HG02798 (cell line): ENCODE measurements around the gene CNOT3.
"Not testable (repeated sequence)": the region's sequence is repeated elsewhere in the genome, so short reads cannot be mapped to it uniquely, and the experiment has no call there.

Experiments used
- ATAC-seq: cut with Tn5 transposase; IDR thresholded peaks from one replicate; pipeline ENCODE4 v1.9.1; 2021; ENCODE audit warnings: mild to moderate bottlenecking; ENCODE audit not compliant: unreplicated experiment, poor library complexity

CNOT3 gene

DNA sequence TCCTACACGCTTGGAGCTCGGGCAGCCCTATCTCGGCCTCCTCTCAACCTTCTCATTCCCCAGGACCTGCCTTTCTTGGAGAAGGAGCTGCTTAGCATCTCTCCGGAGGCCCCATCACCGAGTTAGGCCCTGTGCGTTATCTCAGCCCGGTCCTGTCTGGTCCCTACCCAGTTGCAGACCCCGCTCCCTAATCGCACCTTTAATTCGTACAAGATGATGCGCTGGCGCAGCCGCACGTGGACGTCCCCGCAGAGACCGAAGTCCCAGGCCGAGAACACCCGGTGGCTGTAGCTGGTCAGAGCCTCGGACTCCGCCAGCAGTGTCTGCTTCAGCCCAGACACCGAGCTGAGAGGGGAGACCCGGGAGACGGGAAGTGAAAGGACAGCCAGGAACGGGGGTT is 27.7 kb downstream of the CNOT3 start:
- ATAC-seq, result no peak

DNA sequence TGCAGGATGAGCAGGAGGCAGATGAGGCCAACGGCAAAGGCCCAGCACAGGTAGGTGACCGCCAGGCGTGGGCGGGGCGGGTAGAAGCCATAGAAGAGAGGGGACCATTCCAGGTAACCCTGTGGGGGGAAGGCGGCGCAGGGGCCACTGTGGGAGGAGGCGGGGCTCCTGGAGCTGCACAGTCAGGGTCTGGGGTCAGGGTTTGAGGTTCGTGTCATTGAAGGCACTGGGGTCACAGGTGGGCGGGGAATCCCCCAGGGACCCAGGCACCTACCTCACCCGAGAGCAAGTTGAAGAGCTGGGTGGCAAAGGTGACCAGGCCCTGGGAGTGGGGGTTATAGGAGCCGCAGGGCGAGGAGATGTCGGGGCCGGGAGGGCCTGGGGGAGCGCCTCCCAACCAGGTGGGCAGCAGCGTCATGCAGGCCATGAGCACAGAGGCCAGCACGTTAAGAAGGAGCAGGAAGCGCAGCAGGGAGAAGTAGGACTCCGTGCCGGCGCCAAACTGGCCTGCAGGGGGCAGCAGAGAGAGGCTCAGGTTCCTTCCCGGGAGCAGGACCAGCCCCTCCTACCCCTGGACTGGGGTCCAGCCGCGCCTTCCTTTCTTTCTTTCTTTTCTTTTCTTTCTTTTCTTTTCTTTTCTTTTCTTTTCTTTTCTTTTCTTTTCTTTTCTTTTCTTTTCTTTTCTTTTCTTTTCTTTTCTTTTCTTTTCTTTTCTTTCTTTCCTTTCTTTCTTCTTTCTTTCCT is 30.8 kb downstream of the CNOT3 start:
- ATAC-seq, result peak; percentile 69

DNA sequence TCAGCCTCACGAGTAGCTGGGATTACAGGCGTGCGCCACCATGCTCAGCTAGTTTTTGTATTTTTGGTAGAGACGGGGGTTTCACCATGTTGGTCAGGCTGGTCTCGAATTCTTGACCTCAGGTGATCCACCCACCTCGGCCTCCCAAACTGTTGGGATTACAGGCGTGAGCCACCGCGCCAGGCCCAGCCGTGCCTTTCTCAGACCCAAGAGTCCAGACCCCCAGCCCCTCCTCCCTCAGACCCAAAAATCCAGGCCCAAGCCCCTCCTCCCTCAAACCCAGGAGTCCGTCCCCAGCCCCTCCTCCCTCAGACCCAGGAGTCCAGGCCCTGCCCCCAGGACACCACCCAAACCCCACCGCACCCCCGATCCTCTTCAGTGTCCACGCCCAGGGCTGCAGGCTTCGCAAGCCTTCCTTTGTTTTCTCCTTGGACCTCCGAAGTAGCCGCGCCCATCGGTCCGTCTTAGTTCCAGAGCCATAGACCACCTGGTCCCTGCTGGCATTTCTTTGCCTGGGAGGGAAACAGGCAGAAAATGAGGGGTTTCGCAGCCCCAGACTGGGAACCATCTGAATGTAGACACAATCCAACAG is 31.7 kb downstream of the CNOT3 start:
- no peak for ATAC-seq

DNA sequence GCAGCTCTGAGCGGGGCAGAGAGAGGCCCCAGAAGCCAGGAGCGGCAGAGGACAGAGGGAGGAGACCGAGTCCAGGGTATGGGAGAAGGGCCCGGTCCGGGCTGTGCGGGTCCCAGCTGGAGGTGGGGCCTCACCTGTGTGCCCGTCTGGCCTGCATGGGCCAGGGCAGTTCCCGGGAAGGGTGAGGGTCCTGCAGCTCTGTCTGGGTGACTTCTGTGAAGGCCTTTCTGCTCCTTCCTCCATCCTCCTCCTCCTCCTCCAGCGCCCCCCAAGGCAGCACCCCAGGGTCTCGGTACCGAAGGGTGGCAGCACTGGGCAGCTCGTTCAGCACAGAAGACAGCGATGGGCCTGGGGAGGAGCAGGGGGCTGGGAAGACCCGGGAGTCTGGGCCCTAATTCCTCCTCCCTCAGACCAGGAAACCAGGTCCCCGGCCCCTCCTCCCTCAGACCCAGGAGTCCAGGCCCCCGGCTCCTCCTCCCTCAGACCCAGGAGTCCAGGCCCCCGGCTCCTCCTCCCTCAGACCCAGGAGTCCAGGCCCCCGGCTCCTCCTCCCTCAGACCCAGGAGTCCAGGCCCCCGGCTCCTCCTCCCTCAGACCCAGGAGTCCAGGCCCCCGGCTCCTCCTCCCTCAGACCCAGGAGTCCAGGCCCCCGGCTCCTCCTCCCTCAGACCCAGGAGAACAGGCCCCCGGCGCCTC is 34.3 kb downstream of the CNOT3 start:
- ATAC-seq, result not testable (repeated sequence)

DNA sequence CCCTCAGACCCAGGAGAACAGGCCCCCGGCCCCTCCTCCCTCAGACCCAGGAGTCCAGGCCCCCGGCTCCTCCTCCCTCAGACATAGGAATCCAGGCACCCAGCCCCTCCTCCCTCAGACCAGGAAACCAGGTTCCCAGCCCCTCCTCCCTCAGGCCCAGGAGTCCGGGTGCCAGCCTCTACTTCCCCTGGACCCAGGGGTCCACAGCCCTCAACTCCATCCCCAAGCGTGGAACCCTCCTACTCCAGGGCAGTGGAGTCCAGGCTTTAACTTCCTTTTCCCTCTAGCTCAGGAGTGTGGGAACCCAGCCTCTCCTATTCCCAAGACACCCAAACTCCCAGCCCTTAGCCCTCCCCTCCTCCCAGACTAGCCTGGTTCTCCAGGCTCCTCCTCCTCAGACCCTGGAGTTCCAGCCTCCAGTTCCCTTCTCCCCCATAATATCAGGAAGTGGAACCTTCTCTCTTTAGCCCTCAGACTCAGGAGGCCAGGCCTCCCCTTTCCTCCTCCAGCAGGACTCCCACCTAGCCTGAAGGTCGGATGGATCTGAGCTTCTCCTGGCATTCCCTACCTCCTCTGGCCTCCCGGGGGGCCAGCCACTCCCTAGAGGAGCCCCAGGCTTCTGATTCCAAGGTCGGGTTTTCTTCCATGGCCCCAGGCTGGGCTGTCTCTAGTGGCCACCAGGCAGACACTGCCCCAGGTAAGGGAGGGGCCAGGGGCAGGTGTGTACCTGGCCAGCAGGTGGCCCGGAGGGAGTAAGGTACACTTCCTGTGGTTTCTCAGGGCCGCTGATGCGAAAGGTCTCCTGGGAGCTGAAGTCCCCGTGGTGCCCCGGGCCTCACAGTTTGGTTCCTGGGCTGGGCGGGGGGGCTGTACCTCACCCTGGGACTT is 35.2 kb downstream of the CNOT3 start, which contains the start of gene TMC4:
TMC4 (minus strand) TSS at position 690 of the 888 bp plus-strand sequence; CDS start at position 647, 43 bp downstream.
- no peak for ATAC-seq

DNA sequence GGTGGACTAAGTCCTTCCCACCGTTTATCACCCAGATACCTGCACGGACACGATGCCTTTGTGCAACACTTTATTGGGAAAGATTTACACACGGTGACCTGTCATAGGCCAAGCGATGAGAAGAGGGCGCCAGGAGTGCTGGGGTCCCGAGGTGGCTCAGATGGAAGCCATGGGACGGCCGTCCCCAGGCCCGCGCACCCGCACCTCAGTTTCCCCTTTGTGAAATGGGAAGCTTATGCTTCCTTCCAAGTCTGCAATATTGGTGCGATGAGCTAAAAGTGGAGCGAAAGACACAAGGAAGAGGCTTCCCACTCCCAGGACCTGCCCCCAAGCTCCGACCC is 35.8 kb downstream of the CNOT3 start:
- ATAC-seq, result no peak

DNA sequence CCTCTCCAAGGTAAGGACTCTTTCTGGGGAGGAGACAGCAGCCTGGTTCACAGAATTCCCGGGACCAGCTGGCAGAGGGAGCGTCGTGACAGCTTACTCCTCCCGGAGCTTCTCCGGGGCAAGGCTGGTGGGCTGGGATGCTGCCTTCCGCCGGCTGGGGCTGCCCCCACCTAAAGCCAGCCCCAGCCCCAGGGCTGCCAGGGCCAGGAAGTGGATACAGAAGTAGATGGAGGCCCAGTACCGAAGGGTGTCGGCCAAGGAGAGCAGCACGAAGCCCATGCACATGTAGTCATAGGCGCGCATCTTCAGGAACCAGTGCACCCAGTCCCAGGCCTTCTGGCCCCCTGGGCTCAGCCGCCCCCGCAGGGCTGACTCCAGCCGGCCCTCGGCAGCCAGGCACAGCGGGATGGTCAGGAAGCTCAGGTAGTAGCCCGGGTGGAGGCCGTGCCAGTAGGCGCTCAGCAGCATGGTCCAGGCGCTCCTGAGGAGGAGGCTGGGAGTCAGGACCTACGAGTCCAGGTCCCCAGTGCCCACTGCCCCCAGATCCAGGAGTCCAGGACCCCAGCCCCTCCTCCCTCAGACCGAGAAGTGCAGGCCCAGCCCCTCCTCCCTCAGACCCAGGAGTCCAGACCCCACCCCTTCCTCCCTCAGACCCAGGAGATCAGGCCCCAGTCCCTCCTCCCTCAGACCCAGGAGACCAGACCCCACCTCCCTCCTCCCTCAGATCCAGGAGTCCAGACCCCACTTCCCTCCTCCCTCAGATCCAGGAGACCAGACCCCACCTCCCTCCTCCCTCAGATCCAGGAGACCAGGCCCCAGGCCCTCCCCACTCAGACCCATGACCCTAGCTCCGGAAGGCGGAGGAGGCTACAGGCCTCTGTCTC is 36.6 kb downstream of the CNOT3 start:
- no peak for ATAC-seq

DNA sequence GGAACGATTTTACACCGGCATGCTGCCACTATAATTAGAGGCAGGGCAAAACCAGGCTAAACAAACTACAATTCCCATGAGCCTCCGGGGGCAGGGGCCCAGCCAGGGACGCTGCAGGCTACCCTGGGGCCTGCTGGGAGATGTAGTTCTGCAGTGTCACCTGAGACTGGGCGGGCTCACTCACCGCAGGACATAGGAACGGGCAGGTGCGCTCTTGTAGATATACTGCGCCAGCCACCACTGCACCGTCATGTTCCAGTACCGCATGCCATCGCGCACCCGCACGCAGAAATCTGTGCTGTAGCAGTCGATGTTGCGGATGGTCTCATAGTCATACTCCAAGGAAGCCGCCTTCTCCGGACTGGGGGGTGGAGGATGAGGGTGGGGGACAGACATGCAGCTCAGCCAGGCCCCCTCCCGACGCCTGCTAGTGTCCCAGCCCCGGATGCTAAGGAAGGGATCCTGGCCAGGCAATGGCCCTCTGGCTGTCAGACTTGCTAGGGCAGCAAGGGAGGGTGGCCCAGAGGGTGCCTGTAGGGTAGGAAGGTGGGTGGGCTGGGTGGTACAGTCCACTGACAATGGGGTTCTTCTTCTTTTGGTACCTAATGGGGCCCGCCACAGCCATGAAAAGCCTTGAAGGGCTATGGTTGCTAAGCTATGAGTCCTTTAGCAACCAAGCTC is 41.2 kb downstream of the CNOT3 start:
- ATAC-seq, result no peak

DNA sequence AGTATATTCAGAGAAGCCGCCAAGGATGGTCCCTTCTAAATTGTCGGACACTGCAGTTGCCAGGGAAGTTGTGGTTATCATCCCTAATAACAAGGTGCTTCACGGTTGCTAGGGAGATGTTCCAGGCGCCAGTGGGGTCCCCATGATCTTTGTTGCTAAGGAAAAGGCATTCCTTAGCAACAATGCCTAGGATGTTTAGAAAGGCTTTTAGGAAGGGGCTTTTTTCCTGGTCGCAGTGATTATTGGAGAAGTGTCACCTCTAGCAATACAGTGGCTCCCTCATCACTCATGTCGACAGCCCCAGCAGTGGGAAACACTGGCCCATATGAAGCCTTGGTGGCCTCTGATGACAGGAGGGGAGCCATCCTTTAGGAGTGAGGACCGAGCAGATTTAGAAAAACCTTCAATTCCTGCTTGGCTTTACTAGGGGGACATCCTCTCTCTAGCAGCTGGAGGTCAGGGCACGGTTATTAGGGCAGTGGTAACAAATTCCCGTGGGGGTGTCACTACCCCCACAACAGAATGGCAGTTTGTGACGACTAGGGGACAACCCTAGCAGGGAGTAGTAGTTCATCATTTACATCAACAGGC is 41.8 kb downstream of the CNOT3 start:
- ATAC-seq, result no peak

DNA sequence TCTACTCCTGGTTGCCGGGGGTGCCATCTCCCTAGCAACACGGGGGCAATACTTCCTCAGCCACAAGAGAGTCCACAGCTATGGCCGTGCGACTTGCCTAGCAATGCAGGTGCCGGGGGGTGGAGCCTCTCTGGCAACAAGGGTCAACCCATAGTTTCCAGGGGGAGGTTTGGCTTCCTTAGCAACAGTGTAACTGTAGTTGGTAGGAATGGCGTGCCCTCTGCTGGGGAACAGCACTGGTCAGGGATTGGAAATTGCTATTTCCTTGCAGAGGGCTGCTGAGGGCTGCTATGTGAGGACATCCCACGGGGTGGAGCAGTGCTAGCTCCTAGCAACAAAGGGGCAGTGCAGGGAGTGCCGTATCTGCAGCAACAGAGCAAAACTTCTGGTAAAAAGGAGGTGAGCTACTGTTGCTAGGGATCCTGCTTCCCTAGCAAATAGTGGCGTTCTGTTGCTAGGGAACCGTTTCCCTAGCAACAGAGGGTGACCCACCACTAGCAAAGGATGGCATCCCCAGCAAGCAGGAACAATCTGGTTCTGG is 42.4 kb downstream of the CNOT3 start:
- ATAC-seq, result no peak

DNA sequence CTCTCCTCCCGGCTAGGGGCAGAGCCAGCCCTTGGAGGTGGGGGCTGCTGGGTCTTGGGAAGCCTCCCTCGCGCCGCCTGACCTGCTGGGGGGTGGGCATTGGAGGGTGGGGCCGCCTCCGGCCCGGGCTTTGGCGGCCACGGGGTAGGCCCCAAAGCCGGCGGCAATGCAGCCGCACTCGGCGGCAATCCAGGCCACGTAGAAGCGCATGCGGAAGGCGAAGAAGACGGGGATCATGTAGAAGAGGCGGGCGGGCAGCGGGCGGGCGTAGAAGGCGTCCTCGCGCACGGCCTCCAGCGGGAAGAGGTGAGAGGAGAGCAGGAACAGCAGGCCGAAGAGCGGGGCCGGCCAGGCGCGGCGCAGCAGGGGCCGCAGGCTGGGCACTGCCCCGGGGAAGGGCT is 43.1 kb downstream of the CNOT3 start:
- ATAC-seq, result no peak

DNA sequence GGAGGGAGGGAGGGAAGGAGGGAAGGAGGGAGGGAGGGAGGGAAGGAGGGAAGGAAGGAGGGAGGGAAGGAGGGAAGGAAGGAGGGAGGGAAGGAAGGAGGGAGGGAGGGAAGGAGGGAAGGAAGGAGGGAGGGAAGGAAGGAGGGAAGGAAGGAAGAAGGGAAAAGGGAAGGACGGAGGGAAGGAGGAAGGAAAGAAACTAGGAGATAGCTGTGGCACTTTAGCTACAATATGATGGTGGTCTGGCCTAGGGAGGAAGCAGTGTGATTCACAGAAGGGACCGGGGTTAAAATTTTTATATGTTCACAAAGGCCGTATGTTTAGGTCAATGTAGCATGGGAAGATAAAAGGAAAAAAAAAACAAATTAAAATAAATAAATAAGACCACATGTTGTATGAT is 44.3 kb downstream of the CNOT3 start:
- ATAC-seq, result not testable (repeated sequence)

DNA sequence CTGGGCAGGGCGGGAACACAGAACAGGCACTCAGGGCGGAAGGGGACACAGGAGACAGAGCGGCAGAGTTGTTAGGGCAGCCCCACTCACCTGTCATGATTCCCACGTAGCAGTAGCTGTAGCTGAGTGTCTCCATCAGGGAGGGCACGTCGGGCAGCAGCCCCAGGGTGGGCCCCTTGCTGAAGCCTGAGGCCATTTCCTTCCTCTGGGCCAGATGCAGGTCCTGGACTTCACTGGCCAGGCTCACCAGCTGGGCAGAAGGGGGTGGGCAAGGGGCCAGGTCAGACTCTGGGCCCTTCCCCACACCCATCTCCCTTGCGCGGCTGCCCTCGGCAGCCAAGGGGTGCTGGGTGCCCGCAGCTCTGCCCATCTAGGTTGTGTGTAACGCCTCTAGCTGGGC is 45.9 kb downstream of the CNOT3 start:
- no peak for ATAC-seq

DNA sequence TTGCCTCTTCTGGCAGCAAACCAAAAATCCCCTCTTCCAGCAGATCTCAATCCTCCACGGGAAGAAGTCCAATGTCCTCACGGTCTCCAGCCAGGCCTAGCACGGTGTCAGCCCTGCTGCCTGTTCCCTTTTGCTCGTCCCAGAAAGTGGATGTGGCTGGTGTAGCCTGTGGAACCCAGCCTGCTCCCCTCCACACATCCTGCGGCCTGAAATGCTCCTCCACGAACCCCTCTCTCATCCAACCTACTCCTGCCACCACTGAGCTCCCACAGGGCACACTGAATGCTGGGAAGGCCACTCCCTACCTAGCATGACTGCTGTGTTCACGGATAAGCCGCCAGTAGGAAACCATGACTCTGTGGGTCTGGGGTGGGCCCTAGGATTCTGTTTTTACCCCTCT is 48.8 kb downstream of the CNOT3 start:
- ATAC-seq, result no peak

DNA sequence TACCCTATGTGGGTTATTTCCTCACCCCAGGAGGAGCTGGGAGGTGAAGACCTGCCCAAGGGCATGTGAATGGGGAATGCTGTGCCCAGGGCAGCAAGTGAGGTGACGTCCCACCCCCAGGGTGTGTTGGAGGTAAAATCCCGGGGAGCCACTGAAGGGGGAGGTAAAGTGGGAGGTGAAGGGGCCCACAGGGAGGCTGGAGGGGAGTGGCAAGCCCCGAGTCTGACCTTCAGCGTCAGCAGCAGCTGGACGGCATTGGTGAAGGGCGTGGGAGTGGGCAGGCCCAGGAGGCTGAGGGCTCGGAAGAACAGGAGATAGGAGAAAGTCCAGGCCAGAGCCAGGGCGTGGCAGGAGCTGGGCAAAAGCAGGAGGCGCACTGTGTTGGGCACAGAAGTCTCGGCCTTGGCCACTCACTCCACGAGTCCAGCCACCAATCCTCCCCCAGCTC is 49.4 kb downstream of the CNOT3 start:
- ATAC-seq, result no peak

DNA sequence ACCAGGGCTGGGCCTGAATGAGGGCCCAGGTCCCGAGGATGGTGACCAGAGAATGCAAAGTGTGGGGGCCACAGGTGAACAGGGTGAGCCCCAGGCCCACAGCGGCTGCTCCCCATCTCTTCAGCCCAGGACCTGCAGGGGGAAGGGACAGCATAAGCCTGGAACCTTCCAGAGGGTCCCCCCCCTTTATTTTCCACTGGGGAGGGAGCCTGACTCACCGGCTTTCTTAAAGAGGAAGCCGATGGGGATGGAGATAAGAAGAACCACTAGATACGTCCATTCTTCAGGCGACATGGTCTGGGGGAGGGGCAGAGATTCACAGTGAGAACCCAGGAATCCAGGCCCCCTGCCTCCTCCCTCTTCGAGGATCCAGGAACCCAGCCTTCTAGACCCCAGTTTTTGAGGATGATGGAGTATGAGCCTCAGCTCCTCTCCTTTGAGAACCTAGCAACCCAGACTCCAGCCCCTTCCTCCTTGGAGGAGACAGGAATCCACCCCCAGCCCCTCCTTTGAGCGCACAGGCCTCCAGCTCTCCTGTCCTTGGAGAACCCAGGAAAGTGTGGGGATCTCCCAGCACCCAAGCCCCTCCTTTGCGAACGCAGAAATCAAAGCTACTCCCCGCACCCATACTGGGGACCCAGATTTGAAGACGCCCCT is 50.8 kb downstream of the CNOT3 start:
- ATAC-seq, result no peak

DNA sequence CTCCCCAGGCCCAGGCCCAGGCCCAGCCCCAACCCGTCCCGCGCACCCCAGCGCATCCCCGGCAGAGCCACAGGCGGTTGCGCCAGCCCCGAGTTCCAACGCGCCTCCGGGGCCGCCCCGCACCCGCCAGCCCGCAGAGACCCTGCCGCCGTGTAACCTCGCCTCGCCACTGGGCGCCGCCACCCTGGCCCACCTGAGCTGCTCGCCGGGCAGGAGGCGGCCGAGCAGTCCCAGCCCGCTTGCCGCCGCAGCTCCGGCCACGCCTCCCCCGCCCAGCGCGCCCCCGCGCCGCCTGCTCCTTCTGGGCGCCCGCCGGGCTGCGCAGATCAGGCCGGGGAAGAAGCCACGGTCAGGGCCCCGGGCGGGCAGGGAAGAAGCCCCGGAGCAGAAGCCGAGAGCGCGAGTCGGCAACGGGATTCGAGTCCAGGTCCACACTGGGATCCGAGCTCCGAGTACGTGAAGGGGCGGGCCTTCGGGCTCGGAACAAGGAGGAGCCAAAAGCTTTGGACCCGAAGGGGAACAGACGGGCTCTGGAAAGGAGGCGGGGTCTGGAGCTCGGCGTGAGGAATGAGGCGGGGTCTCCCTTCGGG is 51.7 kb downstream of the CNOT3 start, which contains the start of gene MBOAT7:
MBOAT7 (minus strand) TSS at position 436 of the 590 bp plus-strand sequence. CDS start 1,072 bp downstream, outside the sequence.
- peak; percentile 15 for ATAC-seq
